Stimulated activated naive CD4-positive, alpha-beta T cell treated with Interleukin-2 at 50 U/mL for 16 hours (primary cell): ENCODE measurements around the gene PCNT.
"Not testable (repeated sequence)": the region's sequence is repeated elsewhere in the genome, so short reads cannot be mapped to it uniquely, and the experiment has no call there.

Experiments used
- DNase-seq: peaks from one replicate; lab custom pipeline; 2025; lab: John Stamatoyannopoulos, UW

The PCNT gene

DNA sequence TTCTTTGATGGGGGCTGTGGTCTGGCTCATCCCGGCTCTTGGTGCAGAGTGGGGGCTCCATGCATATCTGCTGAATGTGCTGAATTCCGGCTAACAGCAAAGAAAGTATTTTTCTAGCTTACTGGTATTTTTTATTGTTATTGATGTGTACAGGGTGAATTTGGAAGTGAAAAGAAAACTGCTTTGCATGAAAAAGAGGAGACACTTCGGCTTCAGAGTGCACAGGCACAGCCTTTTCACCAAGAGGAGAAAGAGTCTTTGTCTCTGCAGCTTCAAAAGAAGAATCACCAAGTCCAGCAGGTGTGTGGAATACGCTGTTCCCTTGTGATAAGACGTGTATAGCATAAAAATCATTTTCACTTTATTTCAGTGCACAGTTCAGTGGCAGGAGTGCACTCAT lies 57.6 kb downstream of the PCNT start:
- DNase-seq = no peak

DNA sequence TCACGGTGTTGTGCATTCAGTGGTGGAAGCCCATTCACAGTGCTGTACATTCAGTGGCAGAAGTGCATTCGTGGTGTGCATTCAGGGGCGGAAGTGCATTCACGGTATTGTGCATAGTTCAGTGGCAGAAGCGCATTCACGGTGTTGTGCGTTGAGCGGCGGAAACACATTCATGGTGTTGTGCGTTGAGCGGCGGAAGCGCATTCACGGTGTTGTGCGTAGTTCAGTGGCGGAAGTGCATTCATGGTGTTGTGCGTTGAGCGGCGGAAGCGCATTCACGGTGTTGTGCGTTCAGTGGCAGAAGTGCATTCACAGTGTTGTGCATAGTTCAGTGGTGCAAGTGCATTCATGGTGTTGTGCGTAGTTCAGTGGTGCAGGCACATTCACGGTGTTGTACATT lies 60.6 kb downstream of the PCNT start:
- DNase-seq = no peak

DNA sequence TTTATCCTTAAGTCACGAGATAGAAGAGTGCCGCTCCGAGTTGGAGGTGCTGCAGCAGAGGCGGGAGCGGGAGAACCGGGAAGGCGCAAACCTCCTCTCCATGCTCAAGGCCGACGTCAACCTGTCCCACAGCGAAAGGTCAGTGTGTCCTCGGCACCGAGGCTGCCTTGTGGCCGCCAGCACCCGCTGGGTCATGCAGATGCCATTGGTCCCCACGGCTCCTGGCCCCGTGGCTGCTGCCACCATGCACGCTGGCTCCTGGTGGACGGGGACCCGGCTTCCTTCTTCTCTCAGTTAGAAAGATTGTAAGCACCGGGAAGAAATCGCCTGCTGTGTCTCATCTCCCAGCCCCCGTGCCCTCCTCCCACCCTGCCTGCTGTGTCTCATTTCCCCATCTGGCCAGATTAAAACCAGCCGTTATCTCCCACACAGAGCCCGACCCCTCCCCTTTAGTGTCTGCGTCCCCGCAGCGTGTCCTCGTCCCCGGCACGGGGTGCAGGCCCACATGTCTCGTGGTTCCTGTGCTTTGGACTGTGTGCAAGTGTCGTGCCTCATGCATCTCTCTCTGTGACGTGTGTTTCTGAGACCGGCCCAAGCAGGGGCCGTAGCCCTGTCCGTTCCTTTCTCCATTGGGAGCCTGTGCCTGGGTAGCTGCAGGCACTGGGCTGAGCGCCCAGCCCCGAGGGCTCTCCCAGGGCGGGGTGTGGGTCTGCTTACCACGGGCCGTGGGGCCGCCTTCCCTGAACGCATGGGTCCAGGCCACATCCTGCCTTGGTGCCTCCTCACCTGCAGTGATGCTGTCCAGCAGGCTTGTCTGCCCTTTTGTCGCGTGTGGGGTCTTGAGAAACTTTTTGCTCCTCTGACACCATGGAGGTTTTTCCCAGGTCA lies 62.1 kb downstream of the PCNT start:
- no peak for DNase-seq

- no peak for DNase-seq
Observed at GRCh38 chr21:46386734-46387088, 62.8 kb downstream of the PCNT start.

DNA sequence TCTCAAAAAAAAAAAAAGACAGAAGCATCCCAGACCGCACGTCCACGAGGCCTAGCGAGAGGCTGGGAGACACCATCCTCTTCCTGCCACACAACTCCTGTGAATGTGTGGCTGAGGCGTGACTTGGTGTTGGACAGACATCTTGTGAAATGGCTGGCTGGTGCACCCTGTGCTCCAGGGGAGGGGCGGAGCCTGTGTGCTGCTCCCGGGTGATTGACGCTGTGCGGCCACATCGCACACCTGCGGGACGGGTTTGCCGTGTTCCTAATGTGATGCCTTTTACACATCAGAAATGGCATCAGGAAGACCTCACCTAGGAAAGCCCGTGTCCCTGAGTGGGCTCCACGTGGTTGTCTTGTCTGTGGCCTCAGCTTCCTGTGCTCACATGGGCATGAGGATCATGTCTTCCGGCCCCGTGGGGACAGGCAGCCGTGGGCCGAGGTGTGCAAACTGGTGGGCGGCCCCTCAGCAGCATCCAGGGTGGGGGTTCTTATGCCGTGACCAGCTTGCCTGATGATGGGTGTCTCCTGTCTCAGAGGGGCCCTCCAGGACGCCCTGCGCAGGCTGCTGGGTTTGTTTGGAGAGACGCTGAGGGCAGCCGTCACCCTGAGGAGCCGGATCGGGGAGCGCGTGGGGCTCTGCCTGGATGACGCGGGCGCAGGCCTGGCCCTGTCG lies 64.4 kb downstream of the PCNT start:
- no peak for DNase-seq

DNA sequence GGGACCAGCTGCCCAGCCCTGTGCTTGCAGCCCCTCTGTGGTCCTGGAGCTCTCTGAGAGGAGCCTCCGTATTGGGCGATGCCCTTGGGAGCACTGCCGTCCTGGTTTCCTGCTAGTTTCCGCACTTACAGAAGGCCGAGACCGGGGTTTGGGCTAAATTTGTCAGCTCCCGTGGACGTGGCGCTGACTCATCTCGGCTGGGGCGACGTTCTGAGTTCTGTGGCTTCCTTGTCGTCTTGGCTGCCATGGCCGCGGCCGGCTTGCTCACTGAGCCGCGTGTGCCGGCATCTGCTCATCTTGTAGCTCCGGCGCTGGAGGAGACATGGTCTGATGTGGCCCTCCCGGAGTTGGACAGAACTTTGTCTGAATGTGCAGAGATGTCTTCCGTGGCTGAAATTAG lies 64.9 kb downstream of the PCNT start:
- DNase-seq = no peak

DNA sequence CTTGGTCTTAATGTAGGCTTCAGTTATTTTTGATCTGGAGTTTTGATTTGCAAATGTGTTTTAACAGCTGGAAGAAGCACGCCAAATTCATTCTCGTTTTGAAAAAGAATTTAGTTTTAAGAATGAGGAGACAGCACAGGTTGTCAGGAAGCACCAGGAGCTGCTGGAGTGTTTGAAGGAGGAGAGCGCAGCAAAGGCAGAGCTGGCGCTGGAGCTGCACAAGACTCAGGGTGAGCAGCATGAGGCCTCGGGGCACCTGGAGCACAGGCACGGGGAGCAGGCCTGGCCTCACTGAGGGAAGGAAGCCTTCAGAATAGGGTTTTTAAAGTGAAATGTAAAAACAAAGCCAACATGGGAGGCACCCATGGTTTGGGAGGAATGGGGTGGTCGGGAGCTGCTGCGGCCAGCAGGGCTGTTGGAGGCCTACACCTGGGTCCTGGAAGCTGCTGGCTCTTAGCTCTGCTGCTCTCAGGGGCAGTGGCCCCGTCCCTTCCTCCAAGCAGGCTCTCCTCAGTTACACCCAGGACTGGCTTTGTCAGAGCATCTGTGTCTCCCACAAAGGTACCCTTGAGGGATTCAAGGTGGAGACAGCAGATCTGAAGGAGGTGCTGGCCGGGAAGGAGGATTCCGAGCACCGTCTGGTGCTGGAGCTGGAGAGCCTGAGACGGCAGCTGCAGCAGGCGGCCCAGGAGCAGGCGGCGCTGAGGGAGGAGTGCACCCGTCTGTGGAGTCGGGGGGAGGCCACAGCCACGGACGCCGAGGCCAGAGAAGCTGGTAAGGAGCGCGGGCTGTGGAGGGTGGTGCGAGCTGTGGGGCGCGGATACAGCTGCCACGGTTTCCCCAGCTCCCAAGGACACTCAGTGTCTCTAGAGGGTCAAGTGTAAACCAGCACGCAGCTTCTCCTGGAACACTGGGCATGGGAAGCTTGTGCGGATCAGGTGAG lies 66.9 kb downstream of the PCNT start:
- DNase-seq = no peak

GRCh38 chr21:46391773-46392172 lies 67.8 kb downstream of the PCNT start:
- no peak for DNase-seq

- no peak for DNase-seq
Observed at GRCh38 chr21:46392921-46393320, 69.0 kb downstream of the PCNT start.

GRCh38 chr21:46393451-46393940 lies 69.5 kb downstream of the PCNT start:
- no peak for DNase-seq

DNA sequence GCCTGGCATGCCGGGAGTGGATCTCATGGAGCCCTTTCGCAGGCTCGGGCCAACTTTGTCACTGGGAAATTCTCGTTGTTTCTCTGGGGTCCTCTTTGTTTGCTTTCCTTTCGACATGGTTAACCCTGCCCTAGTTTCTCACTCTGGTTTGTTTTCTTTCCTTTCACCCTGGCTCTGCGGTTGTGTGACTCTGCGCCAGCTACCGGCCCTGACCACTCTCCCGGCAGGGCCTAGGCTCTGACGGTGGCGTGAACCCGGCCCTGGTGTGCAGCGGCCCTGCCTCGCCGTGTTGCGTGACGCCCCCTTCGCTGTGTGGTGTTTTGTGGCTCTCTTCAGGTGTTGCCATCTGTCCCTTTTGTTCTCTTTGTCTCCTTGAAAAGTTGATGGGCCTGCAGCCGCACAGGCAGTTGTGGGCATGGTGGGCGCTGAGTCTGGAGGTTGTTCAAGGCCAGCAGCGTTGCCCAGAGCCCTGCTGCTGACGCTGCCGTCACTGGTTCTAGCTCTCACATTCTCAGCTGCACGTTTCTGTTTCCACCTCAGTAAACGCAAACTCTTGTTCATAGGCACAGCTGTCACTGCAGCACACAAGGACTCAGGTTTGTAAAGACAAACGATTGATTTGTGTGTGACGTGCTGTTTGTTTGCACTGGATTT lies 70.1 kb downstream of the PCNT start:
- no peak for DNase-seq

GRCh38 chr21:46394595-46395104 lies 70.7 kb downstream of the PCNT start:
- DNase-seq = no peak

- DNase-seq = no peak
Observed at GRCh38 chr21:46397211-46397905, 73.4 kb downstream of the PCNT start.

DNA sequence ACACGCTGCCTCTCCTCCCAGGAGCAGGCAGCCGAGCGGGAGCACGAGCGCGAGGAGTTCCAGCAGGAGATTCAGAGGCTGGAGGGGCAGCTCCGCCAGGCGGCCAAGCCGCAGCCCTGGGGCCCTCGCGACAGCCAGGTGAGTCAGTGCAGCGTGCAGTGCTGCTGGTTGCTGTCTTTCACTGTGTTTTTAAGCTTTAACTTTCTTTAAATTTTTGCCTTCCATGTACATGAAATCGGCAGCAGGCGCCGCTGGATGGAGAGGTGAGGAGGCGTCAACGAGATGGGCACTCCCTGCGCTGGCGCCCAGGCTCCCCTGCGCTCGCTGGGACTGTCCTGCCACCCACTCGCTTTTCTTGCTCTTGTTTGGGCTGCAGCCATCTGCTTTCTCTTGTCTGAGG lies 74.0 kb downstream of the PCNT start:
- no peak for DNase-seq

DNA sequence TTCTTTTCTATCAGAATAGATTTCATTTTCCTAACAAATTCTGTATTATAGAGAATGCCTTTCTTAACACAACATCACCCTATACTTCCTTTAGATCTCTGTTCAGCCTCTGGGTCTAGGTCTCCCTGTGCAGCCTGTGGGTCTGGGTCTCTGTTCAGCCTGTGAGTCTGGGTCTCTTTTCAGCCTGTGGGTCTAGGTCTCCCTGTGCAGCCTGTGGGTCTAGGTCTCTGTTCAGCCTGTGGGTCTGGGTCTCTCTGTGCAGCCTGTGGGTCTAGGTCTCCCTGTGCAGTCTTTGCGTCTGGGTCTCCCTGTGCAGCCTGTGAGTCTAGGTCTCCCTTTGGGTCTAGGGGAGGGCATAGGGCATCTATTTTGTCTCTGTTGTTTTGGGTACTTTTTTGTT lies 75.2 kb downstream of the PCNT start:
- no peak for DNase-seq

GRCh38 chr21:46399686-46400085 lies 75.7 kb downstream of the PCNT start:
- no peak for DNase-seq

DNA sequence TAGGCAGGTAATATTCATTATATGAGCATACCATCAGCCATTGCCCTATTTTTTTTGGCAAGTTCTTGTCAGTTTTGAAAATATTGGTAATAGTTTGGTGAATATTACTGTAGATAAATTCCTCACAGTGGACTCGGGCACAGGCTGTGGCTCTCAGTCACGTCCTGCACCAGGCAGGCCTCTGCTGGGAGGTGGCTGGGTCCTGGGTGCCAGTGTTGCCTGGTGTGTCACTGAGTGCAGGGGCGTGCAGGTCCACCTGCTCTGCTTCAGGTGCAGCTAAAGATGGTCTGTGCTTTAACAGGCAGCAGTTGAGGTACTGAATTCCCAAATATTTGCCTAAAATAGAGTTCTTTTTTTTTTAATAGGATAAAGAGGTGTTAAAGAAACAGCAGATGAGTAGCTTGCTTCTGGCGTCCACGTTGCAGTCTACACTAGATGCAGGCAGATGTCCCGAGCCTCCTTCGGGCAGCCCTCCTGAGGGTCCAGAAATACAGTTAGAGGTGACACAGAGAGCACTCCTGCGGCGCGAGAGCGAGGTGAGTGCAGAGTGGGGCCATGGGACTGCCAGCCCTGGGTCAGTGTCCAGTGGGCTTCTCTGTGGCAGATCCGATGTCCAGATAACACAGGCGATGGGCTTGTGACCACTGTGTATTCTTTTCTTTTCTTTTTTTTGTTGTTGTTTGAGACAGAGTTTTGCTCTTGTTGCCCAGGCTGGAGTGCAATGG lies 77.4 kb downstream of the PCNT start:
- DNase-seq = no peak

DNA sequence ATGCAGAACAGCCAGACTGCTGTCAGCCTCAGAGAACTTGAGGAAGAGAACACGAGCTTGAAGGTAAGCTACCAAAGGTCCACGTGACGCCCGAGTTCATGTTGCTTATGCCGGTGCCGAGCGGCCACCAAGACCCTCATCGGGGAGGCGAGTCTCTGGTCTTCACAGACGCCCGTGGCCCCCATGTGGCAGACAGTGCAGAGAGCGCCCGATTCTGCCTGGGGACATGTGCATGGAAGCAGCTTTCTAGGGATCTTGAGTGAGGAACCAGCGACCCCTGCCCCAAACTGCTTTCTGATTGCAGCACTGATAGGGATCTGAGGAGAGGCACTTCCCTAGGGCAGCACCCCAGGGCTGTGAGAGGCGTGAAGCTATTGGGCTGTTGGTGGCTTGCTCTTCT lies 78.5 kb downstream of the PCNT start:
- no peak for DNase-seq

- DNase-seq = not testable (repeated sequence)
Observed at GRCh38 chr21:46403234-46403811, 79.4 kb downstream of the PCNT start.

- no peak for DNase-seq
Observed at GRCh38 chr21:46404306-46404705, 80.3 kb downstream of the PCNT start.
